H1 (cell line): ENCODE measurements around the gene SHMT2. TPM values are rescaled to one million over a fixed set of nuclear protein-coding genes. Genes with fewer than 3 reads are reported as not detected.

Source experiments
- CTCF ChIA-PET: fragments of 300-600 bp; sonication (Branson Sonifier 250); formaldehyde crosslinking; loops from one replicate; lab custom pipeline; 2021; ENCODE audit not compliant: partially characterized antibody; lab: Charles Lee
- POLR2A ChIA-PET: fragments of 300-600 bp; sonication (Branson Sonifier 250); formaldehyde crosslinking; loops from one replicate; lab custom pipeline; 2021; ENCODE audit warnings: inconsistent platforms; ENCODE audit not compliant: partially characterized antibody; lab: Charles Lee
- DNase-seq, 2 experiments: peaks; one replicate each; pipeline versions ENCODE4 v3.0.0 to v3.0.0-alpha.2; 2010 to 2022; ENCODE audit warnings: low spot score in 2 of 2, low read depth in 1 of 2, mixed read lengths in 1 of 2
- FAIRE-seq: peaks from 2 replicates; lab custom pipeline; 2011; peaks lifted over from hg19 to GRCh38; lab: Jason Lieb, UNC
- H2AFZ ChIP-seq: 2 replicates; pipeline ENCODE4 v1.8.1; 2012; ENCODE audit warnings: low read length, inconsistent platforms
- H2AK5ac ChIP-seq: 2 replicates; pipeline ENCODE4 v1.6.1; 2013; ENCODE audit warnings: low read depth, low read length
- H2BK120ac ChIP-seq: replicated peaks from 2 replicates; pipeline ENCODE3; 2013; ENCODE audit warnings: low read depth, low read length, inconsistent platforms
- H2BK12ac ChIP-seq: 2 replicates; pipeline ENCODE4 v1.6.1; 2013; ENCODE audit warnings: low read depth, low read length
- H2BK15ac ChIP-seq: 2 replicates; pipeline ENCODE4 v1.6.1; 2013; ENCODE audit warnings: low read length
- H2BK20ac ChIP-seq: 2 replicates; pipeline ENCODE4 v1.6.1; 2013; ENCODE audit warnings: low read length
- H2BK5ac ChIP-seq: 2 replicates; pipeline ENCODE4 v1.6.1; 2013; ENCODE audit warnings: low read depth, low read length
- H3K14ac ChIP-seq: 2 replicates; pipeline ENCODE4 v1.6.1; 2013; ENCODE audit warnings: inconsistent platforms; ENCODE audit not compliant: insufficient read length
- H3K18ac ChIP-seq: 2 replicates; pipeline ENCODE4 v1.6.1; 2013; ENCODE audit warnings: low read length; ENCODE audit errors: extremely low read depth
- H3K23ac ChIP-seq: 2 replicates; pipeline ENCODE4 v1.6.1; 2013; ENCODE audit warnings: inconsistent platforms; ENCODE audit not compliant: insufficient read length
- H3K23me2 ChIP-seq: 2 replicates; pipeline ENCODE4 v1.6.1; 2013; ENCODE audit warnings: low read depth, low read length
- H3K27ac ChIP-seq: 2 replicates; pipeline ENCODE4 v1.6.1; 2011; ENCODE audit warnings: low read depth, low read length, inconsistent platforms
- H3K27me3 ChIP-seq, 4 experiments: replicated peaks in 1 of 4; 1 replicate in 1 of 4; 2 replicates in 3 of 4; pipeline versions ENCODE4 v1.6.1 to v1.8.1; 2011 to 2013; ENCODE audit warnings: low read length in 3 of 4, mild to moderate bottlenecking in 3 of 4, inconsistent platforms in 2 of 4, mixed read lengths in 2 of 4, moderate library complexity in 1 of 4; ENCODE audit not compliant: control insufficient read depth in 3 of 4, insufficient read depth in 3 of 4; ENCODE audit errors: extremely low read depth in 1 of 4
- H3K36me3 ChIP-seq, 4 experiments: 2 replicates each; pipeline versions ENCODE4 v1.6.1 to v1.8.1; 2011 to 2013; ENCODE audit warnings: mild to moderate bottlenecking in 4 of 4, low read length in 3 of 4, moderate library complexity in 2 of 4, control low read depth in 1 of 4, inconsistent platforms in 1 of 4; ENCODE audit not compliant: insufficient read depth in 4 of 4, control insufficient read depth in 2 of 4
- H3K4ac ChIP-seq: replicated peaks from 2 replicates; pipeline ENCODE3; 2013; ENCODE audit warnings: low read length, low read depth, mixed read lengths, inconsistent platforms; ENCODE audit not compliant: insufficient read length
- H3K4me1 ChIP-seq, 4 experiments: replicated peaks in 1 of 4; 1 replicate in 1 of 4; 2 replicates in 3 of 4; pipeline versions ENCODE4 v1.6.1 to v1.8.1; 2011 to 2013; ENCODE audit warnings: low read length in 3 of 4, inconsistent platforms in 2 of 4, mixed read lengths in 1 of 4; ENCODE audit not compliant: insufficient read depth in 4 of 4, control insufficient read depth in 3 of 4
- H3K4me2 ChIP-seq, 2 experiments: 2 replicates each; pipeline versions ENCODE4 v1.6.1 to v1.8.1; 2011 to 2013; ENCODE audit warnings: low read depth in 2 of 2, low read length in 2 of 2, control low read depth in 1 of 2, inconsistent platforms in 1 of 2, mild to moderate bottlenecking in 1 of 2; ENCODE audit not compliant: insufficient read depth in 1 of 2
- H3K4me3 ChIP-seq, 4 experiments: fragments of 200-600, 300-600 bp in 1 of 4; sonication (generic), shearing (Covaris generic), sonication (Bioruptor Twin) in 1 of 4; 2 replicates each; pipeline versions ENCODE4 v1.5.1 to v1.8.1; 2011 to 2016; ENCODE audit warnings: low read length in 4 of 4, low read depth in 3 of 4, control low read depth in 2 of 4, inconsistent platforms in 2 of 4, mild to moderate bottlenecking in 2 of 4, mixed read lengths in 1 of 4, moderate library complexity in 1 of 4; ENCODE audit not compliant: insufficient read depth in 2 of 4; ENCODE audit errors: extremely low read depth in 1 of 4
- H3K56ac ChIP-seq: replicated peaks from 2 replicates; pipeline ENCODE3; 2013; ENCODE audit warnings: low read depth, mild to moderate bottlenecking, mixed read lengths, low read length, inconsistent platforms; ENCODE audit not compliant: insufficient read length
- H3K79me1 ChIP-seq: 2 replicates; pipeline ENCODE4 v1.6.1; 2013; ENCODE audit warnings: low read depth, low read length, control low read depth
- H3K79me2 ChIP-seq, 2 experiments: 2 replicates each; pipeline versions ENCODE4 v1.6.1 to v1.8.1; 2012 to 2013; ENCODE audit warnings: low read length in 2 of 2, mild to moderate bottlenecking in 2 of 2, inconsistent platforms in 1 of 2; ENCODE audit not compliant: insufficient read depth in 2 of 2, control insufficient read depth in 1 of 2
- H3K9ac ChIP-seq, 4 experiments: replicated peaks in 1 of 4; 1 replicate in 1 of 4; 2 replicates in 3 of 4; pipeline versions ENCODE4 v1.6.1 to v1.8.1; 2011 to 2013; ENCODE audit warnings: low read depth in 3 of 4, low read length in 3 of 4, control low read depth in 2 of 4, mild to moderate bottlenecking in 2 of 4, moderate library complexity in 2 of 4, inconsistent platforms in 1 of 4; ENCODE audit errors: extremely low read depth in 1 of 4
- H3K9me3 ChIP-seq, 2 experiments: 2 replicates each; pipeline versions ENCODE4 v1.6.1 to v1.8.1; 2012 to 2013; ENCODE audit warnings: mild to moderate bottlenecking in 2 of 2, moderate library complexity in 2 of 2, control low read depth in 1 of 2, inconsistent platforms in 1 of 2, low read depth in 1 of 2, low read length in 1 of 2, mixed read lengths in 1 of 2; ENCODE audit not compliant: insufficient read depth in 2 of 2
- H4K20me1 ChIP-seq, 2 experiments: replicated peaks in 1 of 2; 2 replicates each; pipeline versions ENCODE3 to v1.8.1; 2011 to 2013; ENCODE audit warnings: inconsistent platforms in 2 of 2, low read length in 2 of 2, mild to moderate bottlenecking in 1 of 2; ENCODE audit not compliant: insufficient read depth in 2 of 2, control insufficient read depth in 1 of 2
- H4K5ac ChIP-seq: 2 replicates; pipeline ENCODE4 v1.6.1; 2013; ENCODE audit warnings: low read length, low read depth, mixed read lengths, inconsistent platforms; ENCODE audit not compliant: insufficient read length
- H4K8ac ChIP-seq: 2 replicates; pipeline ENCODE4 v1.8.0; 2013; ENCODE audit warnings: mild to moderate bottlenecking, moderate library complexity, low read length, inconsistent platforms; ENCODE audit not compliant: insufficient read depth; ENCODE audit errors: extremely low read depth
- H4K91ac ChIP-seq: replicated peaks from 2 replicates; pipeline ENCODE3; 2013; ENCODE audit warnings: low read length, mixed read lengths, inconsistent platforms; ENCODE audit not compliant: insufficient read length
- POLR2A ChIP-seq, 2 experiments: IDR thresholded peaks; 1 replicate in 1 of 2; 2 replicates in 1 of 2; pipeline ENCODE4 v1.6.1; 2011; ENCODE audit warnings: low read depth in 2 of 2, low read length in 2 of 2, mild to moderate bottlenecking in 2 of 2; ENCODE audit errors: control extremely low read depth in 1 of 2
- SIN3A ChIP-seq, 2 experiments: IDR thresholded peaks in 1 of 2; conservative IDR thresholded peaks in 1 of 2; 2 replicates each; pipeline ENCODE4 v1.6.1; 2011 to 2012; ENCODE audit warnings: low read length in 2 of 2, improper control_type of control experiment in 1 of 2, low read depth in 1 of 2, mild to moderate bottlenecking in 1 of 2
- SP4 ChIP-seq: IDR thresholded peaks from 2 replicates; pipeline ENCODE4 v1.6.1; 2012; ENCODE audit warnings: low read length, inconsistent platforms
- SRF ChIP-seq: IDR thresholded peaks from 2 replicates; pipeline ENCODE4 v1.6.1; 2011; ENCODE audit warnings: mild to moderate bottlenecking, low read depth, low read length, moderate library complexity
- WGBS, 2 experiments: shearing (Covaris generic) in 1 of 2; methylation state at CpG; one replicate each; pipeline versions ENCODE4 v1.1.6 to v1.1.7; 2013 to 2015; ENCODE audit warnings: low lambda C conversion rate in 2 of 2, mixed read lengths in 2 of 2, inconsistent platforms in 1 of 2, low coverage in 1 of 2, missing lambda C conversion rate in 1 of 2; ENCODE audit not compliant: insufficient replicate concordance in 2 of 2, insufficient coverage in 1 of 2, insufficient read length in 1 of 2; ENCODE audit errors: extremely low coverage in 1 of 2, missing lambda C conversion rate in 1 of 2; 5-methylcytosine and 5-hydroxymethylcytosine counted together
- polyA plus RNA-seq, 7 experiments: library from polyadenylated mRNA; depleted of rRNA in 3 of 7; stranded (reverse) in 5 of 7; unstranded in 2 of 7; fragments of >200 nt in 5 of 7; fragments of 200-250 nt in 2 of 7; gene quantifications; 1 replicate in 5 of 7; 2 replicates in 1 of 7; 4 replicates in 1 of 7; pipeline versions ENCODE4 v1.2.1 to v1.2.3, GENCODE V29; 2011 to 2013; ENCODE audit warnings: missing spikeins in 2 of 7, mixed read lengths in 2 of 7
- total RNA-seq: library from RNA; stranded (reverse); fragmentation: NEBNext Ultra II Directional; extraction: Animal tissue kit (Norgen Biotek cat#: 25700); gene quantifications from 2 replicates; pipeline ENCODE4 v1.2.1, GENCODE V29; 2021

The SHMT2 gene
- total and polyA plus RNA-seq, 2 of the 8 experiments (the other 6 are each of a cell fraction or from before 2014, with no cell fraction given) = 274 to 520 TPM

DNA sequence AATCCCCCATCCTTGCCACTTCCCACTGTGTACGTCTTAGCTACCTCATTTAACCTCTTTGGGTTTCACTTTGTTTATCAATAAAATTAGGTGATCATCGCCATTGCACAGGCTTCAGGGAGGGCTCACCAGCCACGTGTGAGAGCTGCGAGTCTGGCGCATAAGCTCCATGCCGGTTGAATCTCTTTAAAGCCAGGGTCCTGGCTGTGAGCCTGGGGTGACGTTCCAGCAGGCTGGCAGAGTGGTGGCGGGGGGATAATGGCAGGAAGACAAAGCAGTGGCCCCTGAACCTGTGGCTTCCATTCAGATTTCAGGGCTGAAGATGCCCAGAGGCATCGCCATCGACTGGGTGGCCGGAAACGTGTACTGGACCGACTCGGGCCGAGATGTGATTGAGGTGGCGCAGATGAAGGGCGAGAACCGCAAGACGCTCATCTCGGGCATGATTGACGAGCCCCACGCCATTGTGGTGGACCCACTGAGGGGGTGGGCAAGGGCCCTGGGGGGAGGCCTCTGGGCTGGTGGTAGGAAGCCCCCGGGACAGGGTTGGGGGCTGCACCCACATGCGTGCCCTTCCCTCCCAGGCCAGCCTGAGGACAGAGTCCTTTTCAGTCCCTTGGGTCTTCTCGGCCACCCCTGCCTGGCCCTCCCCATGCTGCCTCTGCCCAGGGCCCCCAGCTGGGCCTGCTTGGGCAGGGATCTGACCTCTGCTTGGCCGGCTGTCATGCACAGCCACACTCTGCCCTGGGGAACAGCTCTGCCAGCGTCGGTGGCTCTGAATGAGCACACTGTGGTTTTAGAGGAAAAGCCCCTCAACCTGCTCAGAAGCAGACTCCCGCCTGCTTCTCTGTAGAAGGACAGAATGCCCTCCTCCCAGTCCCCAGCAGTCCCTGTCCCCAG is 21.5 kb upstream of the SHMT2 start:
- CTCF ChIA-PET = interaction anchor here (0.7 to 3.4 kb wide), 13 partner anchors 7 to 110 kb away, joined by 3 to 13 read pairs (median 3); no protein-coding TSS in a partner anchor
- H4K20me1 ChIP-seq = peaks cover 12 to 16% of the 10 kb centered on the region in 2 experiments

More for the DNA sequence above, 21.5 kb upstream of the SHMT2 start:
- no peak overlapping the region for H4K5ac ChIP-seq
- H2BK12ac ChIP-seq = no peak overlapping the region
- TF ChIP-seq SIN3A (conservative IDR thresholded peaks at IDR 0.05 in 1 of 2, IDR thresholded peaks at IDR 0.05 in 1 of 2; ENCODE audit: low read depth in 1 of 2, low read length in 2 of 2) (no peak), POLR2A (IDR thresholded peaks at IDR 0.05; ENCODE audit: control extremely low read depth in 1 of 2, low read depth in 2 of 2, low read length in 2 of 2) (no peak), SRF (no peak), SP4 (no peak)
- no peak overlapping the region for H3K4me2 ChIP-seq
- no peaks in the 10 kb centered on the region for H3K4me1 ChIP-seq
- H3K18ac ChIP-seq = no peak overlapping the region
- H3K4me3 ChIP-seq = no peak overlapping the region
- no peaks in the 10 kb centered on the region for H3K23me2 ChIP-seq
- H2BK120ac ChIP-seq = no peak overlapping the region
- H3K14ac ChIP-seq = no peak overlapping the region
- no peak overlapping the region for H3K23ac ChIP-seq
- FAIRE-seq = no peak
- H3K36me3 ChIP-seq = peaks cover 25 to 75% (median 60%) of the 10 kb centered on the region in 4 experiments
- no peak overlapping the region for H4K91ac ChIP-seq
- WGBS, 2 experiments = 94% methylated on average over 27 of the region's 29 CpGs; no CpG with 5 or more reads in 1 of the 2 experiments
- H2BK15ac ChIP-seq = no peak overlapping the region
- H2BK5ac ChIP-seq = no peak overlapping the region
- H3K9ac ChIP-seq = no peak overlapping the region
- no peak overlapping the region for H2BK20ac ChIP-seq
- H2AK5ac ChIP-seq = no peak overlapping the region
- H3K79me2 ChIP-seq = no peaks in the 10 kb centered on the region
- DNase-seq = no peak
- no peaks in the 10 kb centered on the region for H3K9me3 ChIP-seq
- H4K8ac ChIP-seq = no peak overlapping the region
- no peak overlapping the region for H3K4ac ChIP-seq
- no peak overlapping the region for H3K56ac ChIP-seq
- H3K27ac ChIP-seq = no peak overlapping the region
- no peaks in the 10 kb centered on the region for H3K27me3 ChIP-seq
- H2AFZ ChIP-seq = no peak overlapping the region
- POLR2A ChIA-PET = interaction anchor here (0.8 to 7.0 kb wide), 13 partner anchors 12 to 108 kb away, joined by 3 to 53 read pairs (median 4); partner anchors contain the start of gene SHMT2
- no peaks in the 10 kb centered on the region for H3K79me1 ChIP-seq
